GM12801 (cell line): ENCODE data around the gene KCNJ10.

Experiments used
- CTCF ChIP-seq: IDR thresholded peaks from one replicate; pipeline ENCODE4 v1.5.1; 2011; ENCODE audit warnings: control low read depth; ENCODE audit not compliant: insufficient read length; ENCODE audit errors: extremely low read depth

Gene KCNJ10

DNA sequence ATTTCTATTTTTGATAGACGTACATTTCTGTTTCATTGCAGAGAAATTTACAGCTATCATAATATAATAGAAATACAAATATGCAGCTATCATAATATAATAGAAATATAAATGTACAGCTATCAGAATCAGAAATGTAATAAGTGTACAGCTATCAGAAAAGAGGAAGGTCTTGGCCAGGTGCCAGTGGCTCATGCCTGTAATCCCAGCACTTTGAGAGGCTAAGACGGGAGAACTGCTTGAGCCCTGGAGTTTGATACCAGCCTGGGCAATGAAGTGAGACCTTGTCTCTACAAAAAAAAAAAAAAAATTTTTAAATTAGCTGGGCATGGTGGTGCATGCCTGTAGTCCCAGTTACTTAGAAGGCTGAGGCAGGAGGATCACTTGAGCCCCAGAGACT is 76.0 kb downstream of the KCNJ10 start:
- no peak for TF ChIP-seq CTCF

- no peak for TF ChIP-seq CTCF
These were observed 77.8 kb downstream of the KCNJ10 start for GRCh38 chr1:159992161-159992560.

DNA sequence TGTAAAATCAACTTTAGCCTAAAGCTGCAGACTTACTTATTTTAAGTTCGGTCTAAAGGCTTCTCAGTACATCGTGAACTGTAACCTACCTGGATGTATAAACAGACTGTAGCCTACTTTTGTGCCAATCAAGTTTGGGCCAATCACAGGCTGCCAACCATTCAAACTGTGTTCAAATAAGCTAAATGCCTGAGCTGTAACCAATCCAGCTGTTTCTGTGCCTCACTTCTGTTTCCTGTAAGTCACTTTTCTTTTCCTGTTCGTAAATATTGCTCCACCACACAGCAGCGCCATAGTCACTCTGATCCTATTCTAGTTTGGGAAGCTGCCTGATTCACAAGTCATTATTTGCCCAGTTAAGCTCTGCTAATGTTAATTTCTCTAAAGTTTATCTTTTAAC is 78.4 kb downstream of the KCNJ10 start:
- TF ChIP-seq CTCF: no peak

DNA sequence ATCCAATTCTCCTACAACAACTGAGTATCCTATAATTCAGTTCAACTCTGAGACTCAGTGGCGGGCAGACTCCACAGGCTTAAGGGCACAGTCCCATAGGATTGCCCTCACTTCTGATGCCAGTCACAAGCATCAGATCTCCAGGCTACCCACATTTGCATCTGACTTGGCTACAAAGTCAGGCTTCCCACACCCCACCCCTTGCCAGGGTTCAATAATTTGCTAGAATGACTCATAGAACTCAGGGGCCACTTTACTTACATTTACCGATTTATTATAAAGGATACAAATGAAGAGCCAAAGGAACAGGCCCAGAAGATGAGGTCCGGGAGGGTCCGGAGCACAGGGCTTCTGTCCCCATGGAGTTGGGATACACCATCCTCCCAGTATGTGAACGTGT is 80.0 kb downstream of the KCNJ10 start:
- TF ChIP-seq CTCF: no peak

- TF ChIP-seq CTCF: no peak
These were observed 80.4 kb downstream of the KCNJ10 start for GRCh38 chr1:159989581-159989980.

DNA sequence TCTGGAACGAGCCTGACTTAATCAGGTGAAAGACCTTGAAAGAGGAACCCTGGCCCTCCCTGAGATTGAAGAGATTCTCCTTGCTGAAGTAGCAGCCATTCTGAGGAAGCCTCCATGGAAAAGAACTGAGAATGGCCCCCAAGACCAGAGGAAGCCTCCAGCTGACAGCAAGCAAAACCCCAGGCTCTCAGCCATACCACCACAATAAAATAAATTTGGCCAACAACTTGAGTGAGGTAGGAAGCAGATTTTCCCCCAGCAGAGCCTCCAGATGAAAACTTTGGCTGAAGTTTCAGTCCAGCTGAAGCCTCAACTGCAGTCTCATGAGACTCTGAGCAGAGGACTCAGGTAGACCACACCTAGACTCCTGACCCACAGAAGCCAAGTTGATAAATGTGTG is 82.0 kb downstream of the KCNJ10 start:
- no peak for TF ChIP-seq CTCF

DNA sequence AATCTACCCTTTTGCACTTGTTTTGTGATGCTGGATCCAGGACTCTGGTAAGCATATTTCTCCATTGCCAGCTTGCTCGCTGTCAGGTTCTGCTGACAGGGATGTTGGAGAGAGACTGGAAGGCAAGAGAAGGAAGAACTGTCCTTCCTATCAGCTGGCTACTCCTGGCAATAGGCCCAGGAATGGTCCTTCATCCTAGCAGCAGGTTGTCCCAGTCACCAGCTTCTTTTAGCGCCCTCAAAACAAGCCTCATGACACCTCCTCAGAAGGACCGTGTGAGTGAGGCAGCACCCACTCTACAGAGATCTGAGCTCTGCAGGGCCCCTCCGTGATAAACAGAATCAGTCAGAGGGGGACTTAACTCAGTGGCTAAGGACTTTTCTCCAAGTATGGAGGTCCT is 82.8 kb downstream of the KCNJ10 start:
- TF ChIP-seq CTCF: no peak

- TF ChIP-seq CTCF: no peak
These were observed 83.4 kb downstream of the KCNJ10 start for GRCh38 chr1:159986531-159986930.
